Aorta (tissue), 5 donors: ENCODE results near the gene QSOX1. TPM values are rescaled to one million over a fixed set of nuclear protein-coding genes. Genes with fewer than 3 reads are reported as not detected.
A peak's percentile ranks its signal among the peaks of the same experiment; 100 is the strongest.

Experiments used
- ATAC-seq: fragments of 200-7000 bp; cut with Tn5 transposase; one replicate; pipeline ENCODE4 v1.9.1; 2022; ENCODE audit warnings: moderate library complexity; ENCODE audit not compliant: low FRiP score
- DNase-seq, 2 donors: peaks; one replicate each; pipeline ENCODE4 v3.0.0-alpha.2; 2020
- H3K27ac ChIP-seq, 2 donors: one replicate each; pipeline ENCODE4 v1.5.1; 2013; ENCODE audit warnings: low read length in 2 of 2, mild to moderate bottlenecking in 2 of 2, moderate library complexity in 2 of 2, control low read depth in 1 of 2, inconsistent platforms in 1 of 2, low read depth in 1 of 2
- H3K27me3 ChIP-seq, 2 donors: one replicate each; pipeline ENCODE4 v1.6.1; 2013; ENCODE audit warnings: control low read depth in 1 of 2, low read length in 1 of 2, mild to moderate bottlenecking in 1 of 2, moderate library complexity in 1 of 2; ENCODE audit not compliant: insufficient read depth in 2 of 2, control insufficient read depth in 1 of 2
- H3K36me3 ChIP-seq, 2 donors: one replicate each; pipeline ENCODE4 v1.6.1; 2013; ENCODE audit warnings: control low read depth in 1 of 2, low read length in 1 of 2, mild to moderate bottlenecking in 1 of 2; ENCODE audit not compliant: insufficient read depth in 2 of 2, control insufficient read depth in 1 of 2
- H3K4me1 ChIP-seq, 2 donors: one replicate each; pipeline ENCODE4 v1.6.1; 2013; ENCODE audit warnings: low read length in 2 of 2, control low read depth in 1 of 2, mild to moderate bottlenecking in 1 of 2, moderate library complexity in 1 of 2; ENCODE audit not compliant: insufficient read depth in 2 of 2, control insufficient read depth in 1 of 2
- H3K4me3 ChIP-seq, 2 donors: one replicate each; pipeline ENCODE4 v1.5.1; 2013; ENCODE audit warnings: low read length in 2 of 2, control low read depth in 1 of 2, mild to moderate bottlenecking in 1 of 2
- H3K9me3 ChIP-seq: one replicate; pipeline ENCODE4 v1.6.1; 2013; ENCODE audit warnings: mild to moderate bottlenecking, low read length; ENCODE audit not compliant: control insufficient read depth
- WGBS, 2 donors: extraction: QIAGEN DNeasy Blood & Tissue Kit; methylation state at CpG; one replicate each; pipeline ENCODE4 v1.1.7; 2013; 5-methylcytosine and 5-hydroxymethylcytosine counted together
- intact Hi-C, 2 donors: fragments of 100-400 bp; cut with DNase I; formaldehyde crosslinking; loops; one replicate each; pipeline versions ENCODE4 v1.14.2 to v1.15.0; 2022
- polyA plus RNA-seq, 2 donors: library from polyadenylated mRNA; stranded (reverse); fragments of 200-250 nt; gene quantifications; one replicate each; pipeline ENCODE4 v1.2.3, GENCODE V29; 2013
- total RNA-seq, 2 donors: library from RNA; stranded (reverse); fragmentation: NEBNext Ultra II Directional; extraction: Animal tissue kit (Norgen Biotek cat#: 25700); gene quantifications; one replicate each; pipeline ENCODE4 v1.2.1, GENCODE V29; 2021
- donor health status: healthy with polysubstance abuse.
- donor health status: Bipolar disorder and iron deficiency.
- donor health status: DM: no; HTN: no; CAD: no.
- donor health status: DM: no; HTN: no; CAD: no.
- donor health status: DM: yes; HTN: yes; CAD: no.

The QSOX1 gene
- total and polyA plus RNA-seq, 4 donors: 24.5 to 181 (median 91.7) TPM

DNA sequence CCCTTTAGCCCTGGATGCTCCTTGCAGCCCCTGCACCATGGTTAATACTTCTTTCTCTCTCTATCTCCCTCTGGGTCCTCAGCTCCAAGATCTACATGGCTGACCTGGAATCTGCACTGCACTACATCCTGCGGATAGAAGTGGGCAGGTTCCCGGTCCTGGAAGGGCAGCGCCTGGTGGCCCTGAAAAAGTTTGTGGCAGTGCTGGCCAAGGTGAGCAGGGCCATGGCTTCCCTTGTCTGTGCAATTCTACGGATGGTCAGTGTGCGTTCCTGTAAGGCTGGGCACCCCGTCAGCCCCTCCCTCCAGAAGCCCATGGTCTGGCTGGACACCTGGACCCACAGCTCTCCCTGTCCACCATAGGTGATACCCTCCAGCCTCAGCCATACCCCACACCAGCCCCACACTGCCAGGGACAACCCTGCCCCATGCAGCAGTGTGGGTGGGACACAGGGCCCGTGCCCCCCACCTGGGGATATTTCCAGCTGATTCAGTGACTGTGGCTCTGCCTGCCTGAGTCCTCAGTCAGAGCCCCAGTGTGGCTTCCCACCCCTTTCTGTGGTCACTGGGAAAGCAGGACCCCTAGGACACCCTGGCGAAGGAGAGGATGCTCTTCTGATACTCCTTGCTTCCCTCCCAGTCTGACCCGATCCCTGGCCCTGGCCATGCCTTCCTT, 31.4 kb downstream of the QSOX1 start:
- no peak overlapping the region for H3K27ac ChIP-seq
- no peak overlapping the region for H3K4me3 ChIP-seq
- H3K36me3 ChIP-seq: peaks cover 0 to 7% of the 10 kb centered on the region in 2 donors
- 85 to 90% methylated on average over 9 of the region's 9 CpGs for WGBS, 2 donors
- no peak for ATAC-seq
- no peaks in the 10 kb centered on the region for H3K4me1 ChIP-seq
- no peaks in the 10 kb centered on the region for H3K9me3 ChIP-seq
- intact Hi-C loops: loop anchor here (5.0 to 10.0 kb wide), 2 partner anchors 296 to 299 kb away; no protein-coding TSS in a partner anchor
- peak in 1 of 2 donors; percentile 57 for DNase-seq
- H3K27me3 ChIP-seq: no peaks in the 10 kb centered on the region

DNA sequence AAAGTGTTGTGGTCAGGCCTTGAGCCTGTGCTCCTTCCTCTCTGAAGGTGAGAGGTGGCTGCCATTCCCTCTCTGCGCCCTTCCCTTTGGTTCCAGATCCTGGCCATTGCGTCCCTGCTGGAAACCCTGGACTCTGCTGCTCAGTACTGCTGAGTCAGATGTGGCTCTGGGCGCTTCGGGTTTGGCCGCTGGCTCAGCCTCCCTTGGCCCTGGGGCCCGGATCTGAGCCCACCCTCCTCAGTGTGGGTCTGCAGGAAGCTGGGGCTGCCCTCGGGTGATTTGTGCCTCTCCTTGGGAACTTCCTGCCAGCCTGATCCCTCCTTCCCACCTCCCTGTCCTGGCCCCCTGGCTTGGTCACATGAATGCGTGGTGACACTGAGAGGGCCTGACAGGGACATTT, 32.2 kb downstream of the QSOX1 start:
- WGBS, 2 donors: 57 to 62% methylated on average over 8 of the region's 8 CpGs
- Histone ChIP-seq H3K4me3 (no peak overlapping the region), H3K27me3 (no peaks in the 10 kb centered on the region), H3K36me3 (peaks cover 0 to 9% of the 10 kb centered on the region in 2 donors), H3K9me3 (no peaks in the 10 kb centered on the region), H3K4me1 (no peaks in the 10 kb centered on the region), H3K27ac (no peak overlapping the region)
- DNase-seq (no peak), ATAC-seq (no peak)
- intact Hi-C loops: loop anchor here (5.0 to 10.0 kb wide), 2 partner anchors 295 to 298 kb away; no protein-coding TSS in a partner anchor

DNA sequence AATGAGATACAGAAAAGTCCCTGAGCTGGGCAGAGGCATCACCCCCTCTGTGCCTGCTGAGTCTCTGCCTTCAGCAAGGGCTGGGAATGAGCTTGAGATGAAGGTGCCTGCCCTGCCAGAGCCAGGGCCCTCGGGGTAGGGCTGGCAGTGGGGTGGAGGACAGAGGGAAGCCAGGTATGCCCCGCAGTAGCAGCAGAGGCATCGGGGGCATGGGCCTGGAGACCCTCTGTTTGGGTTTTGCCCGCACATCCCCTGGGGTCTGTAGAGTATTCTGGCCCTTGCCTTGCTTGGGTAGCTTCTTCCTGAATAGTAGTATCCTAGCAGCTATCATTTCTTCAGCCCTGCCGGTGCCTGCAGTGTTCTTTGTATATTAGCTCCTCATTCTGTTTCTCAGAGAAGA, 33.0 kb downstream of the QSOX1 start:
- 88 to 91% methylated on average over 5 of the region's 5 CpGs for whole genome bisulfite sequencing, 2 donors
- Histone ChIP-seq H3K9me3 (no peaks in the 10 kb centered on the region), H3K36me3 (peaks cover 0 to 9% of the 10 kb centered on the region in 2 donors), H3K4me1 (no peaks in the 10 kb centered on the region), H3K27ac (no peak overlapping the region), H3K27me3 (no peaks in the 10 kb centered on the region), H3K4me3 (no peak overlapping the region)
- ATAC-seq: no peak
- DNase-seq: no peak
- intact Hi-C loops: loop anchor here (5.0 to 10.0 kb wide), 2 partner anchors 295 to 297 kb away; no protein-coding TSS in a partner anchor

DNA sequence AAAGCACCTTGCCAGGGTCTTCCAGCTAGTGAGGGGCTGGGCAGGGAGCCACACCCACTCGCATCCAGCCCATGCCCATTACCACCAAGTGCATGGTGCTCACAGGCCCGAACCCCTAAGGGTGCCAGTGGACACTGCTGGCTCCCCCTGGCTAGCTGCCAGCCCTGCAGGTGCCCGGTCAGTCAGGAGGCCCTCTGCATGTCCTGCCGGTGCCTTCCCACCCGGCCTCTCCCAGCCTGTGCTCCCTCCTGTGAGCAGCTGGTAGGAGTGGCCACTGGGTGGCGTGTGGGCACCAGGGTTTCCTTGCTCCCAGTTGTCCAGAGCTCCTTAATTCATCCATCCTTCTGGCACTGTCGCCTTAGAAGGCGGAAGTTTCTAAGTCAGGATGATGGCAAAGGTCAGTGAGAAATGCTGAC, 33.4 kb downstream of the QSOX1 start:
- H3K36me3 ChIP-seq: peaks cover 0 to 9% of the 10 kb centered on the region in 2 donors
- H3K4me3 ChIP-seq: no peak overlapping the region
- no peaks in the 10 kb centered on the region for H3K9me3 ChIP-seq
- no peaks in the 10 kb centered on the region for H3K4me1 ChIP-seq
- H3K27ac ChIP-seq: no peak overlapping the region
- H3K27me3 ChIP-seq: no peaks in the 10 kb centered on the region
- WGBS, 2 donors: 42 to 46% methylated on average over 8 of the region's 8 CpGs
- intact Hi-C loops: loop anchor here (5.0 to 10.0 kb wide), 2 partner anchors 294 to 297 kb away; no protein-coding TSS in a partner anchor
- ATAC-seq (no peak), DNase-seq (peak in 1 of 2 donors; percentile 64)

DNA sequence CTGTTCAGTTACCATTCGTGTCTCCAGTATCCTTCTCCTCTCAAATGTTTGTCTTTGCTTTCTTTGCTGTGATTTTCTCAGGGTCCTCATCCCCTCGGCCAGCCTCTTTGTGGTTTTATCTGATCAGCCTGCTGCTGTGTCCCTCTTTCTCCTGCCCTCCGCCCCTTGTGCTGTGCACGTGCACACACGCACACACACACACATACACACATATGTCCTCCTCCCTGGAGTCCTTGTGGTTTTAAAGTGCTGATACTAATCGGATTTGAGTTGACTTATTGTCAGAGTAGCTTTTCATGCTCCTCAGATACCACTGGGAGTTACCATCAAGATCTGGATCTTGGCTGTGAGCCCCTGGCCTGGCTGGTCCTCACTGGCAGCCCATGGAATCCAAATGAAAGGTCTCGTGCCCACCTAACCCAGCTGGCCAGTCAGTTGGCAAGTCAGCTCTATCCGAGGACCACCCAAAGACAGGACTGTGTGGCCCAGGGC, 34.1 kb downstream of the QSOX1 start:
- Histone ChIP-seq H3K4me1 (no peaks in the 10 kb centered on the region), H3K9me3 (no peaks in the 10 kb centered on the region), H3K36me3 (peaks cover 0 to 9% of the 10 kb centered on the region in 2 donors), H3K27me3 (no peaks in the 10 kb centered on the region), H3K4me3 (no peak overlapping the region), H3K27ac (no peak overlapping the region)
- no peak for ATAC-seq
- intact Hi-C loops: loop anchor here (5.0 to 10.0 kb wide), 2 partner anchors 294 to 296 kb away; no protein-coding TSS in a partner anchor
- 87% methylated on average over 8 of the region's 8 CpGs for WGBS, 2 donors
- DNase-seq: no peak

DNA sequence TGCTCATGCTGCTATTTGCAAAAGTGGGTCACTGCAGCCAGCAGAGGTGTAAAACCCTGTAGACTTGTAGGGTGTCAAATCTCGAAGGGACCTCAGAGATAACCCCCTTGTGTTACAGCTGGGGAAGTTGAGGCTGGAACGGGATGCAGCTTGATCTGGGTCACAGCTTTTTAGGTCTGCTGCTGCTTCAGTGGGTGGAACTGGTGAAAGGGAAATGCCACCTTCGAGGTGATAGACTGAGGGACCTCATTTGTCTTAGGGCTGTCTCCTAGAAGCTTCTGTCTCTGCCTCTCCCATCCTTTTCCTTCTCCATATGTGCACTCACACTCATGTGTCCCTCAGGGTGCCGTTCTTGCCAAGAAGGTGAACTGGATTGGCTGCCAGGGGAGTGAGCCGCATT, 35.4 kb downstream of the QSOX1 start:
- WGBS, 2 donors: 87 to 92% methylated on average over 5 of the region's 5 CpGs
- H3K4me1 ChIP-seq: no peaks in the 10 kb centered on the region
- no peak overlapping the region for H3K4me3 ChIP-seq
- ATAC-seq (no peak), DNase-seq (no peak)
- H3K9me3 ChIP-seq: no peaks in the 10 kb centered on the region
- H3K27ac ChIP-seq: no peak overlapping the region
- H3K27me3 ChIP-seq: no peaks in the 10 kb centered on the region
- H3K36me3 ChIP-seq: peaks cover 0 to 5% of the 10 kb centered on the region in 2 donors
- intact Hi-C loops: no loop called here

DNA sequence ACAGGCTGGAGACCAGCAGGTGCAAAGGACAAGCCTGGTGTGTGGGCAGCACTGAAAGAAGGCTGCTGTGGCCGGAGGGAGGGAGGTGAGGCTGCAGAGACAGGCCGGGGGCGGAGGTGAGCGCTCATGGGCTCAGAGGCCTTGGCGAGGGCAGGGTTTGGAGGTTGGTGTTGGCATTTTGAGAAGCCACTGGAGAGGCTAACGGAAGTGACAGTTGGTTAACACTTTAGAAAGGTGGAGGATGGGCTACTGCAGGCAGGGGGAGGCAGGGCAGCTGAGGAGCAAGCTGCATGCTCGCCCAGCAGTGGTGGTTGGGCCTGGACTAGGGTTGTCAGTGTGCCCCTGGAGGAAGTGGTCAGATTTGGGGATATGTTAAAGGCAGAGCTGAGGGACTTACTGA, 37.5 kb downstream of the QSOX1 start:
- no peak overlapping the region for H3K4me3 ChIP-seq
- intact Hi-C loops: no loop called here

DNA sequence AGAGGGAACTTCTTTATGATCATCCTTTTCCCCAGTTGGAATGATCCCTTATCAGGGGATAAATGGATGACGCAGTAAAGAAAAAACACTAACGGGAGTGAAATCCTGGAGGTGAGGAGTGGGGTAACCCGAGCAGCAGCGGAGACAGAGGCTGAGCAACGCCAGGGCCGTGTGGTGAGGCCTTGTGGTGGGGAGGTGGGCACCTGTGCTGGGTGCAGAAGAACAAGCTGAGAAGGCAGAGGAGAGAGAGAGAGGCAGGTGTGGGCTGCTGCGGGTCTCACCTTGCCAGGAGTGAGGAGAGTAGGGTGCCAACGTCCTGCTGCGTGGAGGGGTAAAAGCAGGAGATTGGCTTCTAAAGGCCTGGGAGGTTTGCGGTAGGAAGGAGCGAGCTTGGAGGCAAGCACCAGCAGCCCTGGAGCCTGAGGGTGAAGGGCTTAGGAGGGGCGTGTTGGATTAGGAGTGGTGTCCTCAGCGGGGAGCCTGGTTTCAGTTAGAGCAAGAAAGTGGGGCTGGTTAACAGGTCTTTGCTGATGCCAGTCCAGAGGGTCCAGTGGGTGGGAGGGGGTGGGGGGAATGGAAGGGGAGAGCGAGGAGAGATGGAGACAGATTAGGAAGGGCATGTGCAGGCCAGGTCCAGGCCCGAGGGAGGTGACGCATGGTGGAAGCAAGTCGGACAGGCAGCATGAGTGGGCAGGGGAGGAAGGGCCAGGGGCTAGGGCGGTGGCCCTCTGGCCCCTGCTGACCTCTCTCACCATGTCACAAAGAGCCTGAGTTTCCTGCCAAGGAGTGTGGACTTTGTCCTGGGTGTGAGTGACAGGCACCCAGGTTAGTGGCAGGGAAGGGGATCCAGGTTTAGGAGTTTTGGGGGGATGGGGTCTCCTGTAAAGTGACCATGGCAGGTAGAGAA, 38.7 kb downstream of the QSOX1 start:
- Histone ChIP-seq H3K9me3 (no peaks in the 10 kb centered on the region), H3K4me1 (no peaks in the 10 kb centered on the region), H3K36me3 (peaks cover 0 to 11% of the 10 kb centered on the region in 2 donors), H3K4me3 (no peak overlapping the region), H3K27ac (no peak overlapping the region), H3K27me3 (no peaks in the 10 kb centered on the region)
- intact Hi-C loops: no loop called here
- WGBS, 2 donors: 87 to 89% methylated on average over 18 of the region's 18 CpGs
- ATAC-seq: no peak
- no peak for DNase-seq

More for the DNA sequence above, 37.5 kb downstream of the QSOX1 start:
- H3K27ac ChIP-seq: no peak overlapping the region
- DNase-seq (no peak), ATAC-seq (no peak)
- no peaks in the 10 kb centered on the region for H3K4me1 ChIP-seq
- peaks cover 0 to 11% of the 10 kb centered on the region in 2 donors for H3K36me3 ChIP-seq
- WGBS, 2 donors: 86 to 90% methylated on average over 7 of the region's 7 CpGs
- no peaks in the 10 kb centered on the region for H3K27me3 ChIP-seq
- H3K9me3 ChIP-seq: no peaks in the 10 kb centered on the region
